B cell (primary cell): Measurements from ENCODE around the gene CAPN9.

Experiments used
- CTCF ChIP-seq: fragments of 200-600 bp; IDR thresholded peaks from one replicate; pipeline ENCODE4 v1.8.0; 2022; ENCODE audit warnings: antibody characterized with exemption, mild to moderate bottlenecking
- EZH2 ChIP-seq: IDR thresholded peaks from 2 replicates; pipeline ENCODE4 v1.6.1; 2012; ENCODE audit warnings: borderline replicate concordance, low read depth, mild to moderate bottlenecking, moderate library complexity, low read length; ENCODE audit not compliant: insufficient read depth, poor library complexity, severe bottlenecking

DNA sequence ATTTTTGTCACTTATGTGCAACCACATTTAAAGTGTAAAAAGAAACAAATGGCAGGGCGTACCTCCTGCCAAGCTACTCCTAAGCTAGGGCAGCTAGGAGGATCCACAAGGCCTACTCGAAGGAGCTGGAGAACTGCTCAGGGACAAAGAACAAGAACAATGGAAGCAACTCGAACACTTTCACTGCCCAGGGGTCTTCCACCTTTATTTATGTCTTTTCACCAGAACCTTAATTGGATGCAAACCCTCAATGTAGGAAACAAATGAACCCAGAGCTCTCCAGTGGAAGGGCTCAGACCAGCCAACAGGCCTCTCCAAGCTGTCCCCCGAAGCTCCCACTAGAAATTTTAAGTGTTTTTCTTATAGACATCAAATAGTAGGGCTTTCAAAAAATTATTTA lies 81.2 kb downstream of the CAPN9 start:
- TF ChIP-seq CTCF, result no peak
- TF ChIP-seq EZH2, result no peak
